ENCODE data around the gene USP7. TPM values are rescaled to one million over a fixed set of nuclear protein-coding genes. Genes with fewer than 3 reads are reported as not detected.
"Not testable (repeated sequence)": the region's sequence is repeated elsewhere in the genome, so short reads cannot be mapped to it uniquely, and the experiment has no call there.

Gene USP7
- total and polyA plus RNA-seq, 2 experiments from 2014 or later = 38.0 to 40.8 TPM

GRCh38 chr16:8919089-8919933 is 44.4 kb downstream of the USP7 start:
- no peak overlapping the region for H3K4me3 ChIP-seq
- H3K27me3 ChIP-seq = no peaks in the 10 kb centered on the region
- H3K4me2 ChIP-seq = no peak overlapping the region
- no peak overlapping the region for H2AFZ ChIP-seq
- no peak for TF ChIP-seq EZH2 (IDR thresholded peaks at IDR 0.05; ENCODE audit: borderline replicate concordance)
- no peak for TF ChIP-seq CTCF (IDR thresholded peaks at IDR 0.05; ENCODE audit: poor library complexity)
- no peak for TF ChIP-seq EZH2phosphoT487 (IDR thresholded peaks at IDR 0.05; ENCODE audit: low read depth, severe bottlenecking, unreplicated experiment)
- H3K4me1 ChIP-seq (ENCODE audit: insufficient read depth) = no peaks in the 10 kb centered on the region
- peaks cover 13% of the 10 kb centered on the region for H4K20me1 ChIP-seq (ENCODE audit: insufficient read depth, poor library complexity, severe bottlenecking)
- H3K9me2 ChIP-seq (replicated peaks; ENCODE audit: insufficient read depth) = no peaks in the 10 kb centered on the region
- no peaks in the 10 kb centered on the region for H3K9me3 ChIP-seq (ENCODE audit: low read depth)
- no peak overlapping the region for H3K27ac ChIP-seq
- H3K36me3 ChIP-seq (replicated peaks; ENCODE audit: insufficient read depth, low read depth) = peaks cover 6% of the 10 kb centered on the region
- peaks cover 60% of the 10 kb centered on the region for H3K79me2 ChIP-seq
- DNase-seq (ENCODE audit: low spot score) = no peak
- WGBS (ENCODE audit: low lambda C conversion rate, missing lambda C conversion rate) = 92% methylated on average over 17 of the region's 18 CpGs

DNA sequence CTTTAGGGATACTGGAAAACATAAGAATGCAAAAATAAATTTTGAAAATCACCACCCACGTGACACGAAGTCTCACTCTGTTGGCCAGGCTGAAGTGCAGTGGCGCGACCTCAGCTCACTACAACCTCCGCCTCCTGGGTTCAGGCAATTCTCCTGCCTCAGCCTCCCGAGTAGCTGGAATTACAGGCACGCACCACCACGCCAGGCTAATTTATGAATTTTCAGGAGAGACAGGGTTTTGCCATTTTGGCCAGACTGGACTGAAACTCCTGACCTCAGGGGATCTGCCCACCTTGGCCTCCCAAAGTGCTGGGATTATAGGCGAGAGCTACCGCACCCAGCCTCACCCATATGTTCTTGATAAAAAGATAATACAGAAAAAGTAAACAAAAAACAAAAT is 46.4 kb downstream of the USP7 start:
- not testable (repeated sequence) for H3K9me2 ChIP-seq (replicated peaks; ENCODE audit: insufficient read depth); H2AFZ ChIP-seq; H3K27ac ChIP-seq; H4K20me1 ChIP-seq (ENCODE audit: insufficient read depth, poor library complexity, severe bottlenecking); H3K36me3 ChIP-seq (replicated peaks; ENCODE audit: insufficient read depth, low read depth); H3K4me2 ChIP-seq; DNase-seq (ENCODE audit: low spot score); H3K4me3 ChIP-seq; H3K27me3 ChIP-seq; H3K4me1 ChIP-seq (ENCODE audit: insufficient read depth); H3K9me3 ChIP-seq (ENCODE audit: low read depth)
- H3K79me2 ChIP-seq = peaks cover 63% of the 10 kb centered on the region
- WGBS (ENCODE audit: low lambda C conversion rate, missing lambda C conversion rate) = 96% methylated on average over 10 of the region's 10 CpGs

DNA sequence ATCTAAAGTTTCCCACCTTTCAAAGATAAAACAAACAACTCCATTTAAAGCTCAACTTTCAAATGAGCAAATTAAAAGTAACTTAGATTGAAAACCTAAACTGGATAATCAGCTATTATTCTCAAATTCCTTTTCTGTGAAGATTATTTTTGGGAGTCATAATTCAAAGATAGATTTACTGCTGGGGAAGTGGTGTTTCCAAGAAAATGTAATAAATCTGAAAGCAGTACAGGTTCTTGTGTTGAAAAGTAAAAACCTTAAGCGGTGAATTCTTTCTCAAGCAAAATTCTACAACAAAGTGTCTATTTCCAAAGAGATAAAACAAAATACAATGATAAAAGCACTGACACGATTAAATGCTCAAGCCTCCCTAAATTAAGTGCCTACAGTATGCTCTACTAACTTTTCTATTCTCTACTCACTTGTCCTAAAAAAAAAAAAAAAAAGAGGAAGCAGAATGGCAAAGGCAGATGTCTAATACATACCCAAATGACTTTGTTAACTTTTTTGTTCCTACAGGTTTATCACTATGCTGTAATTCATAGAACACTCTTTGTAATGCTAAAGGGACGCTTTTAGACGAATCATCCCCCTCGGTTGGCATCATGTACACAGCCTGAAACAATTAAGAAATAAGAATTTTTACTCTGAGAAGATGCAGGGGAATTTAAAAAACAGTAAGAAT is 47.0 kb downstream of the USP7 start:
- no peak overlapping the region for H3K4me3 ChIP-seq
- H3K27me3 ChIP-seq = no peaks in the 10 kb centered on the region
- H2AFZ ChIP-seq = no peak overlapping the region
- H3K36me3 ChIP-seq (replicated peaks; ENCODE audit: insufficient read depth, low read depth) = peaks cover 6% of the 10 kb centered on the region
- 95% methylated on average over 5 of the region's 5 CpGs for WGBS (ENCODE audit: low lambda C conversion rate, missing lambda C conversion rate)
- DNase-seq (ENCODE audit: low spot score) = no peak
- TF ChIP-seq EZH2 (IDR thresholded peaks at IDR 0.05; ENCODE audit: borderline replicate concordance) (no peak), EZH2phosphoT487 (IDR thresholded peaks at IDR 0.05; ENCODE audit: low read depth, severe bottlenecking, unreplicated experiment) (no peak), CTCF (IDR thresholded peaks at IDR 0.05; ENCODE audit: poor library complexity) (no peak)
- no peaks in the 10 kb centered on the region for H3K9me2 ChIP-seq (replicated peaks; ENCODE audit: insufficient read depth)
- H3K4me1 ChIP-seq (ENCODE audit: insufficient read depth) = peaks cover 4% of the 10 kb centered on the region
- H3K79me2 ChIP-seq = peaks cover 57% of the 10 kb centered on the region
- H3K4me2 ChIP-seq = no peak overlapping the region
- peaks cover 6% of the 10 kb centered on the region for H4K20me1 ChIP-seq (ENCODE audit: insufficient read depth, poor library complexity, severe bottlenecking)
- no peaks in the 10 kb centered on the region for H3K9me3 ChIP-seq (ENCODE audit: low read depth)
- no peak overlapping the region for H3K27ac ChIP-seq

- H3K4me3 ChIP-seq = no peak overlapping the region
- H2AFZ ChIP-seq = no peak overlapping the region
- DNase-seq (ENCODE audit: low spot score) = no peak
- no peaks in the 10 kb centered on the region for H3K9me2 ChIP-seq (replicated peaks; ENCODE audit: insufficient read depth)
- whole genome bisulfite sequencing (ENCODE audit: low lambda C conversion rate, missing lambda C conversion rate) = 95% methylated on average over 7 of the region's 7 CpGs
- peaks cover 49% of the 10 kb centered on the region for H3K79me2 ChIP-seq
- no peak overlapping the region for H3K4me2 ChIP-seq
- H3K36me3 ChIP-seq (replicated peaks; ENCODE audit: insufficient read depth, low read depth) = peaks cover 6% of the 10 kb centered on the region
- TF ChIP-seq EZH2phosphoT487 (IDR thresholded peaks at IDR 0.05; ENCODE audit: low read depth, severe bottlenecking, unreplicated experiment) (no peak), EZH2 (IDR thresholded peaks at IDR 0.05; ENCODE audit: borderline replicate concordance) (no peak)
- no peak overlapping the region for H3K27ac ChIP-seq
- H3K4me1 ChIP-seq (ENCODE audit: insufficient read depth) = peaks cover 11% of the 10 kb centered on the region
- H3K9me3 ChIP-seq (ENCODE audit: low read depth) = no peaks in the 10 kb centered on the region
- H3K27me3 ChIP-seq = no peaks in the 10 kb centered on the region
- peaks cover 13% of the 10 kb centered on the region for H4K20me1 ChIP-seq (ENCODE audit: insufficient read depth, poor library complexity, severe bottlenecking)
These were observed 47.9 kb downstream of the USP7 start for GRCh38 chr16:8915722-8916301.

Data from hepatocyte (in vitro differentiated cells).